Stimulated activated naive CD8-positive, alpha-beta T cell treated with anti-CD3 and anti-CD28 coated beads, Interleukin-15, Interleukin-2, amounts not matched to agents 100 ng/mL and 50 ng/mL, for 24 hours (primary cell): ENCODE data around the gene GGACT.
"Not testable (repeated sequence)": the region's sequence is repeated elsewhere in the genome, so short reads cannot be mapped to it uniquely, and the experiment has no call there.

Experiments used
- H3K27ac Mint-ChIP-seq: one replicate; pipeline ENCODE4 v1.8.0; 2021; ENCODE audit warnings: mild to moderate bottlenecking, mixed read lengths
- H3K27me3 Mint-ChIP-seq: one replicate; pipeline ENCODE4 v1.8.0; 2021; ENCODE audit warnings: mixed read lengths
- H3K36me3 Mint-ChIP-seq: one replicate; pipeline ENCODE4 v1.8.0; 2021; ENCODE audit warnings: low read depth, mixed read lengths
- H3K4me1 Mint-ChIP-seq: one replicate; pipeline ENCODE4 v1.8.0; 2021; ENCODE audit warnings: low read depth, mixed read lengths
- H3K4me3 Mint-ChIP-seq: one replicate; pipeline ENCODE4 v1.8.0; 2021; ENCODE audit warnings: mild to moderate bottlenecking, mixed read lengths
- H3K9me3 Mint-ChIP-seq: one replicate; pipeline ENCODE4 v1.8.0; 2021; ENCODE audit warnings: mixed read lengths

Gene GGACT

GRCh38 chr13:100588331-100589177, at the start of gene GGACT:
TSS of gene GGACT (minus strand) at chr13:100588789. CDS start at chr13:100532591, 56,198 bp downstream.
- Mint-ChIP-seq H3K4me3 (peak within 1 kb of the TSS; percentile 80), H3K36me3 (no peaks in the 10 kb centered on the region), H3K27me3 (no peaks in the 10 kb centered on the region), H3K27ac (peak within 1 kb of the TSS; percentile 82), H3K4me1 (peaks cover 37% of the 10 kb centered on the region), H3K9me3 (no peaks in the 10 kb centered on the region)

- Mint-ChIP-seq H3K27ac (no peak overlapping the region), H3K36me3 (peaks cover 40% of the 10 kb centered on the region), H3K27me3 (no peaks in the 10 kb centered on the region), H3K4me3 (no peak overlapping the region), H3K9me3 (no peaks in the 10 kb centered on the region), H3K4me1 (no peaks in the 10 kb centered on the region)
These were observed 49.2 kb upstream of the GGACT start for GRCh38 chr13:100637796-100638195.

- H3K4me3 Mint-ChIP-seq, result no peak overlapping the region
- peaks cover 40% of the 10 kb centered on the region for H3K36me3 Mint-ChIP-seq
- H3K27ac Mint-ChIP-seq, result no peak overlapping the region
- H3K9me3 Mint-ChIP-seq, result no peaks in the 10 kb centered on the region
- H3K4me1 Mint-ChIP-seq, result no peaks in the 10 kb centered on the region
- no peaks in the 10 kb centered on the region for H3K27me3 Mint-ChIP-seq
These were observed 48.8 kb upstream of the GGACT start for GRCh38 chr13:100637380-100637779.

GRCh38 chr13:100636441-100636840, 47.9 kb upstream of the GGACT start:
- H3K27ac Mint-ChIP-seq, result no peak overlapping the region
- no peak overlapping the region for H3K4me3 Mint-ChIP-seq
- H3K4me1 Mint-ChIP-seq, result no peaks in the 10 kb centered on the region
- H3K27me3 Mint-ChIP-seq, result no peaks in the 10 kb centered on the region
- no peaks in the 10 kb centered on the region for H3K9me3 Mint-ChIP-seq
- H3K36me3 Mint-ChIP-seq, result peaks cover 40% of the 10 kb centered on the region

GRCh38 chr13:100636004-100636403, 47.4 kb upstream of the GGACT start:
- Mint-ChIP-seq H3K9me3 (no peaks in the 10 kb centered on the region), H3K4me1 (no peaks in the 10 kb centered on the region), H3K27ac (no peak overlapping the region), H3K4me3 (no peak overlapping the region), H3K36me3 (peaks cover 37% of the 10 kb centered on the region), H3K27me3 (no peaks in the 10 kb centered on the region)

GRCh38 chr13:100634696-100635095, 46.1 kb upstream of the GGACT start:
- Mint-ChIP-seq H3K27ac (no peak overlapping the region), H3K27me3 (no peaks in the 10 kb centered on the region), H3K9me3 (no peaks in the 10 kb centered on the region), H3K4me1 (no peaks in the 10 kb centered on the region), H3K36me3 (peaks cover 38% of the 10 kb centered on the region), H3K4me3 (no peak overlapping the region)

GRCh38 chr13:100633461-100633860, 44.9 kb upstream of the GGACT start:
- Mint-ChIP-seq H3K27me3 (no peaks in the 10 kb centered on the region), H3K4me3 (no peak overlapping the region), H3K9me3 (no peaks in the 10 kb centered on the region), H3K27ac (no peak overlapping the region), H3K36me3 (peaks cover 50% of the 10 kb centered on the region), H3K4me1 (no peaks in the 10 kb centered on the region)

- Mint-ChIP-seq H3K27ac (no peak overlapping the region), H3K36me3 (peaks cover 56% of the 10 kb centered on the region)
These were observed 42.0 kb upstream of the GGACT start for GRCh38 chr13:100630555-100630954.

GRCh38 chr13:100627120-100627519, 38.5 kb upstream of the GGACT start:
- Mint-ChIP-seq H3K36me3 (peaks cover 63% of the 10 kb centered on the region), H3K4me1 (no peaks in the 10 kb centered on the region), H3K4me3 (no peak overlapping the region), H3K27me3 (no peaks in the 10 kb centered on the region), H3K9me3 (no peaks in the 10 kb centered on the region), H3K27ac (no peak overlapping the region)

More at GRCh38 chr13:100630555-100630954, 42.0 kb upstream of the GGACT start:
- H3K27me3 Mint-ChIP-seq, result no peaks in the 10 kb centered on the region
- no peaks in the 10 kb centered on the region for H3K4me1 Mint-ChIP-seq
- no peak overlapping the region for H3K4me3 Mint-ChIP-seq
- H3K9me3 Mint-ChIP-seq, result no peaks in the 10 kb centered on the region

- peaks cover 72% of the 10 kb centered on the region for H3K36me3 Mint-ChIP-seq
- H3K27me3 Mint-ChIP-seq, result no peaks in the 10 kb centered on the region
These were observed 36.9 kb upstream of the GGACT start for GRCh38 chr13:100625447-100625846.

GRCh38 chr13:100620792-100621191, 32.2 kb upstream of the GGACT start:
- Mint-ChIP-seq H3K27ac (no peak overlapping the region), H3K36me3 (peaks cover 39% of the 10 kb centered on the region), H3K27me3 (no peaks in the 10 kb centered on the region), H3K4me3 (no peak overlapping the region), H3K9me3 (peaks cover 4% of the 10 kb centered on the region), H3K4me1 (peaks cover 7% of the 10 kb centered on the region)

More at GRCh38 chr13:100625447-100625846, 36.9 kb upstream of the GGACT start:
- Mint-ChIP-seq H3K27ac (no peak overlapping the region), H3K9me3 (peaks cover 4% of the 10 kb centered on the region), H3K4me1 (peaks cover 2% of the 10 kb centered on the region), H3K4me3 (no peak overlapping the region)

- H3K9me3 Mint-ChIP-seq, result peaks cover 4% of the 10 kb centered on the region
- peaks cover 7% of the 10 kb centered on the region for H3K4me1 Mint-ChIP-seq
- H3K27ac Mint-ChIP-seq, result no peak overlapping the region
- H3K36me3 Mint-ChIP-seq, result peaks cover 37% of the 10 kb centered on the region
- H3K27me3 Mint-ChIP-seq, result no peaks in the 10 kb centered on the region
- H3K4me3 Mint-ChIP-seq, result no peak overlapping the region
These were observed 31.4 kb upstream of the GGACT start for GRCh38 chr13:100619940-100620339.

- H3K27me3 Mint-ChIP-seq, H3K9me3 Mint-ChIP-seq, H3K27ac Mint-ChIP-seq, H3K4me1 Mint-ChIP-seq, H3K4me3 Mint-ChIP-seq: not testable (repeated sequence)
- peaks cover 29% of the 10 kb centered on the region for H3K36me3 Mint-ChIP-seq
These were observed 30.3 kb upstream of the GGACT start for GRCh38 chr13:100618897-100619296.

GRCh38 chr13:100613031-100613430, 24.4 kb upstream of the GGACT start:
- H3K27me3 Mint-ChIP-seq, result no peaks in the 10 kb centered on the region
- peaks cover 6% of the 10 kb centered on the region for H3K36me3 Mint-ChIP-seq
- no peak overlapping the region for H3K4me3 Mint-ChIP-seq
- no peaks in the 10 kb centered on the region for H3K9me3 Mint-ChIP-seq
- no peak overlapping the region for H3K27ac Mint-ChIP-seq
- peaks cover 33% of the 10 kb centered on the region for H3K4me1 Mint-ChIP-seq

GRCh38 chr13:100611678-100612492, 23.3 kb upstream of the GGACT start:
- no peaks in the 10 kb centered on the region for H3K27me3 Mint-ChIP-seq
- H3K36me3 Mint-ChIP-seq, result peaks cover 11% of the 10 kb centered on the region
- H3K4me1 Mint-ChIP-seq, result peaks cover 35% of the 10 kb centered on the region
- H3K9me3 Mint-ChIP-seq, result no peaks in the 10 kb centered on the region
- H3K4me3 Mint-ChIP-seq, result no peak overlapping the region
- no peak overlapping the region for H3K27ac Mint-ChIP-seq
